DOHH2 (cell line): Measurements from ENCODE around the gene ZBTB11.
A peak's percentile ranks its signal among the peaks of the same experiment; 100 is the strongest.

ENCODE experiments used
- H3F3A ChIP-seq: fragments of 200-600 bp; sonication (generic), shearing (Covaris generic); 2 replicates; pipeline ENCODE4 v1.6.0; 2016; ENCODE audit warnings: antibody characterized with exemption, mild to moderate bottlenecking; ENCODE audit not compliant: control insufficient read depth, insufficient read depth
- H3K27ac ChIP-seq: fragments of 200-600 bp; sonication (generic); 2 replicates; pipeline ENCODE4 v1.5.1; 2014; ENCODE audit warnings: low read depth, mild to moderate bottlenecking, low read length, moderate library complexity
- H3K27me3 ChIP-seq: fragments of 200-600 bp; sonication (generic); 2 replicates; pipeline ENCODE4 v1.6.1; 2014; ENCODE audit warnings: mild to moderate bottlenecking, low read length, mixed read lengths; ENCODE audit not compliant: control insufficient read depth
- H3K36me3 ChIP-seq: fragments of 200-600 bp; sonication (generic); 2 replicates; pipeline ENCODE4 v1.6.1; 2014; ENCODE audit warnings: mild to moderate bottlenecking, low read length, moderate library complexity, mixed read lengths; ENCODE audit not compliant: control insufficient read depth
- H3K4me1 ChIP-seq: fragments of 200-600 bp; sonication (generic); 2 replicates; pipeline ENCODE4 v1.6.1; 2014; ENCODE audit warnings: mild to moderate bottlenecking, low read length, mixed read lengths; ENCODE audit not compliant: control insufficient read depth
- H3K4me2 ChIP-seq: fragments of 200-600 bp; sonication (generic); 2 replicates; pipeline ENCODE4 v1.6.0; 2014; ENCODE audit warnings: mild to moderate bottlenecking, low read length, moderate library complexity
- H3K4me3 ChIP-seq: fragments of 200-600 bp; sonication (generic); 2 replicates; pipeline ENCODE4 v1.5.1; 2014; ENCODE audit warnings: mild to moderate bottlenecking, low read length, mixed read lengths
- H3K79me2 ChIP-seq: fragments of 200-600 bp; sonication (generic); 2 replicates; pipeline ENCODE4 v1.6.1; 2014; ENCODE audit warnings: mild to moderate bottlenecking, low read length, mixed read lengths; ENCODE audit not compliant: control insufficient read depth
- H3K9me2 ChIP-seq: fragments of 200-600 bp; sonication (generic); replicated peaks from 2 replicates; pipeline ENCODE4 v1.6.1; 2014; ENCODE audit warnings: mild to moderate bottlenecking, low read length, mixed read lengths; ENCODE audit not compliant: control insufficient read depth
- H3K9me3 ChIP-seq: fragments of 200-600 bp; sonication (generic); 2 replicates; pipeline ENCODE4 v1.6.1; 2014; ENCODE audit warnings: antibody characterized with exemption, low read length, mixed read lengths; ENCODE audit not compliant: control insufficient read depth, insufficient read depth
- H4K20me1 ChIP-seq: fragments of 200-600 bp; sonication (generic); 2 replicates; pipeline ENCODE4 v1.6.0; 2014; ENCODE audit warnings: low read depth, mild to moderate bottlenecking, antibody characterized with exemption, low read length, moderate library complexity; ENCODE audit not compliant: control insufficient read depth, insufficient read depth
- EZH2phosphoT487 ChIP-seq: fragments of 200-600 bp; sonication (generic); IDR thresholded peaks from 2 replicates; pipeline ENCODE4 v1.6.1; 2017; ENCODE audit warnings: borderline replicate concordance, mild to moderate bottlenecking, antibody characterized with exemption, low read length, moderate library complexity, mixed read lengths
- TF ChIP-seq, protein P1 (sequence below): fragments of 200-600 bp; sonication (generic); IDR thresholded peaks from one replicate; pipeline ENCODE4 v1.5.1; 2014; ENCODE audit warnings: antibody characterized with exemption, mild to moderate bottlenecking, low read depth, low read length; ENCODE audit not compliant: poor library complexity, severe bottlenecking

The ZBTB11 gene

DNA sequence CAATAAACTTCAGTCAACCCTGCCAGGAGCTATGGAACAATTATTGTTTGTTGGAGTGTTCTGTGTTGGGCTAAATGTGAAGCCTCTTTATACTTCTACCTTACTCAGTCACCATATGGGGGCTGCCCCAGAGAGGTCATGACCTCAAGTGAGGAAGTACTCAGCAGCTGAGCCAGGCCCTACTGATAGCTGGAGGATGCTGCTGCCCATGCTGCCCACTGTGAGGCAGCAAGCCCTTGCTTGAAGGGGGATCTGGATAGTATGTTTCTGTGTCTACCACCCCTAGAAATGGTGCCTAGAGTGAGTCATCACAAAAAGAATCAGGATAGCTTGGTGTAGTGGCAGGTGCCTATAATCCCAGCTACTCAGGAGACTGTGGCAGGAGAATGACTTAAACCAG, 14.0 kb upstream of the ZBTB11 start:
- peaks cover 2% of the 10 kb centered on the region for H3F3A ChIP-seq
- H3K79me2 ChIP-seq = peaks cover 10% of the 10 kb centered on the region
- TF ChIP-seq, protein P1, sequence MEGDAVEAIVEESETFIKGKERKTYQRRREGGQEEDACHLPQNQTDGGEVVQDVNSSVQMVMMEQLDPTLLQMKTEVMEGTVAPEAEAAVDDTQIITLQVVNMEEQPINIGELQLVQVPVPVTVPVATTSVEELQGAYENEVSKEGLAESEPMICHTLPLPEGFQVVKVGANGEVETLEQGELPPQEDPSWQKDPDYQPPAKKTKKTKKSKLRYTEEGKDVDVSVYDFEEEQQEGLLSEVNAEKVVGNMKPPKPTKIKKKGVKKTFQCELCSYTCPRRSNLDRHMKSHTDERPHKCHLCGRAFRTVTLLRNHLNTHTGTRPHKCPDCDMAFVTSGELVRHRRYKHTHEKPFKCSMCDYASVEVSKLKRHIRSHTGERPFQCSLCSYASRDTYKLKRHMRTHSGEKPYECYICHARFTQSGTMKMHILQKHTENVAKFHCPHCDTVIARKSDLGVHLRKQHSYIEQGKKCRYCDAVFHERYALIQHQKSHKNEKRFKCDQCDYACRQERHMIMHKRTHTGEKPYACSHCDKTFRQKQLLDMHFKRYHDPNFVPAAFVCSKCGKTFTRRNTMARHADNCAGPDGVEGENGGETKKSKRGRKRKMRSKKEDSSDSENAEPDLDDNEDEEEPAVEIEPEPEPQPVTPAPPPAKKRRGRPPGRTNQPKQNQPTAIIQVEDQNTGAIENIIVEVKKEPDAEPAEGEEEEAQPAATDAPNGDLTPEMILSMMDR = no peak
- no peak for TF ChIP-seq EZH2phosphoT487
- no peak overlapping the region for H3K4me2 ChIP-seq
- H4K20me1 ChIP-seq = peaks cover under 1% of the 10 kb centered on the region; the same call in 1 of the 2 replicates
- no peak overlapping the region for H3K4me3 ChIP-seq
- peaks cover 4% of the 10 kb centered on the region for H3K4me1 ChIP-seq
- H3K9me2 ChIP-seq = no peaks in the 10 kb centered on the region
- no peaks in the 10 kb centered on the region for H3K9me3 ChIP-seq
- no peak overlapping the region for H3K27ac ChIP-seq
- H3K27me3 ChIP-seq = no peaks in the 10 kb centered on the region
- peaks cover 5% of the 10 kb centered on the region for H3K36me3 ChIP-seq

DNA sequence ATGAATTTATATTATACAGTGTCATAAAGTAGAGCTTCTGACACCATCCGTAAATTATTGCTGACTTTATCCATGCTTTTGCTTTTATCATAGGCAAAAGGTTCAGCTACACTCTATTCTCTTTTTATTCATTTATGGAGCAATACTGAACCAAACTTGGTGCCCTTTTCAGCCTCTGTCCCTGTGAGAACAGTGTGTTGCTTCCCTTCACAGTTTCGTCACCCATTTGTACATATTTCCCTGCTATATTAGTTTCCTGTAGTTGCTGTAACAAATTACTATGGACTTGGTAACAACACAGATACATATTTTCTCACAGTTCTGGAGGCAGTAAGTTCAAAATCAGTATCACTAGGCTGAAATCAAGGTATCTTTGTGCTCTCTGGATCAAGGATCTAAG, 12.4 kb upstream of the ZBTB11 start:
- TF ChIP-seq EZH2phosphoT487 = no peak
- TF ChIP-seq, protein P1 = no peak
- Histone ChIP-seq H3K4me1 (peaks cover 16% of the 10 kb centered on the region), H3K9me2 (no peaks in the 10 kb centered on the region), H3K4me2 (no peak overlapping the region), H3K79me2 (peaks cover 27% of the 10 kb centered on the region), H3K27ac (no peak overlapping the region), H3K27me3 (no peaks in the 10 kb centered on the region), H3F3A (peaks cover 19% of the 10 kb centered on the region), H3K36me3 (peaks cover 22% of the 10 kb centered on the region), H3K9me3 (no peaks in the 10 kb centered on the region), H3K4me3 (no peak overlapping the region), H4K20me1 (peaks cover 13% of the 10 kb centered on the region)

DNA sequence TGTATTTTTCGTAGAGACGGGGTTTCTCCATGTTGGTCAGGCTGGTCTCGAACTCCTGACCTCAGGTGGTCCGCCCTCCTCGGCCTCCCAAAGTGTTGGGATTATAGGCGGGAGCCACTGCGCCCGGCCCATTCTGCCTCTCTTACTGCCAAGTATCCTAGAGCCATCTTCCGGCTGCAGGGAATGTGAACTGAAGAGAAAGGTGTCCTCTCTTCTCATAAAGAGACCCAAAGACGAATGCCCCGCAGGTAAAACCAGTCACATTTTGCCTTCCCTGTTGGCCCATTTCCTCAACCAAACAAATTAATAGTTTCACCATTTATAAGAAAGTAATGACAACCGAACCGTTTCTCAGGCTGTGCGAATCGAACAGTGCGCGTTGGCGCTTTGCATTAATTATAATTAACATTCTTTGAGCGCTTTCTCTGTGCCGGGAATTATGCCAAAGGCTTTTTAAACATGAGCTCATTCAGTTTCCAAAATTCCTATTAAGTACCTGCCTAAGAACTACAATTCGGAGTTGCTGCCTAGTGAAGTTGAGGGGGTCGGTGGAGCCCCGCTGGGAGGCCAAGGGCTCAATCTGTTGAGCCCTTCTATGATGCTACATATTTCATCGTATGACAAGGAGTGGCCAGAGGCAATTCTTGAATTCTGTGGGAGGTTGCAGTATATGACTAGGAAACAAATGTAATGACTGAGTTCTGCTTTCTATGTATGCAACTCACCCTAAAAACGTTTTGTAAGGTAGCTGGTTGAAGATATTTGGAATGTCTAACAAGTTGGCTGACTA, 10.4 kb upstream of the ZBTB11 start:
- peaks cover 41% of the 10 kb centered on the region for H3K36me3 ChIP-seq
- H3K27ac ChIP-seq = no peak overlapping the region
- peaks cover 29% of the 10 kb centered on the region for H3K4me1 ChIP-seq
- H3K4me3 ChIP-seq = peak overlapping the region; percentile 99
- peak overlapping the region; percentile 76 for H3K4me2 ChIP-seq
- H3K9me2 ChIP-seq = no peaks in the 10 kb centered on the region
- H4K20me1 ChIP-seq = peaks cover 13% of the 10 kb centered on the region
- H3K9me3 ChIP-seq = no peaks in the 10 kb centered on the region
- no peaks in the 10 kb centered on the region for H3K27me3 ChIP-seq
- peaks cover 44% of the 10 kb centered on the region for H3K79me2 ChIP-seq
- TF ChIP-seq EZH2phosphoT487 = no peak
- TF ChIP-seq, protein P1 = no peak
- H3F3A ChIP-seq = peaks cover 39% of the 10 kb centered on the region
